Measurements from ENCODE around the gene TIMP1.

TIMP1 gene

GRCh38 chrX:47621851-47622250 is 39.6 kb downstream of the TIMP1 start:
- no peak overlapping the region for H3K4me3 ChIP-seq (ENCODE audit: extremely low read depth, insufficient read depth, low read length, poor library complexity, severe bottlenecking)
- no peak overlapping the region for H3K27ac ChIP-seq (ENCODE audit: low read depth, low read length, severe bottlenecking)
- H3K9me3 ChIP-seq (ENCODE audit: control insufficient read depth, low read length): no peaks in the 10 kb centered on the region
- 92% methylated on average over 3 of the region's 6 CpGs; no CpG with 5 or more reads in 1 of the 2 experiments for WGBS, 2 experiments (ENCODE audit: insufficient coverage in 2 of 2)
- H3K4me1 ChIP-seq (ENCODE audit: control insufficient read depth, insufficient read depth, low read length, poor library complexity, severe bottlenecking): no peaks in the 10 kb centered on the region
- H3K36me3 ChIP-seq (ENCODE audit: control insufficient read depth, insufficient read depth, low read length): no peaks in the 10 kb centered on the region

DNA sequence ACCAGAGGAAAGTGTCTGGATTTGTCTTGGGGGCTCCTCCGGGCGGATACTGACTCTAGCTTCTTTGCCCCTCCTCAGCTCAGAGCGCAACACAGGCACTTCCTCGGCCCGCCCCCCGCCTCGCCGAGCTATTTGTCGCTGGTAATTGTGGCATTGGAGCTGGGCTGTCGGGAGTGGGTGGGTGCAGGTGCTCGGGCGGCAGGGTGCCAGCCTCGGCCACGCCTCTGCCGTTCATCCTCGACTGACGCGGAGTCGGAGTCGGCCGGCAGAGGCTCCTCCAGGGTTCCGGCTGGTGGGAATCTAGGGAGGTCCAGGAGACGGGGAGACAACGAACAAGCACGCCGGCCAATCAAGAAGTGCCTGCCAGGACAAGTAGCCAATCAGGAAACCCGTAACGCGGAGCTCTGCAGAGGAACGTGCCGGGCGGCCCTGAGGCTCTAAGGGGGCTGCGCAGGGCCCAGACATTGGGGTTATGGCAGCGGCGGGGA is 41.3 kb downstream of the TIMP1 start:
- Histone ChIP-seq H3K4me3 (ENCODE audit: extremely low read depth, insufficient read depth, low read length, poor library complexity, severe bottlenecking) (peak overlapping the region; percentile 31), H3K4me1 (ENCODE audit: control insufficient read depth, insufficient read depth, low read length, poor library complexity, severe bottlenecking) (no peaks in the 10 kb centered on the region)
- 0 to 1% methylated on average over 9 to 14 of the region's 35 CpGs for WGBS, 2 experiments (ENCODE audit: insufficient coverage in 2 of 2)

DNA sequence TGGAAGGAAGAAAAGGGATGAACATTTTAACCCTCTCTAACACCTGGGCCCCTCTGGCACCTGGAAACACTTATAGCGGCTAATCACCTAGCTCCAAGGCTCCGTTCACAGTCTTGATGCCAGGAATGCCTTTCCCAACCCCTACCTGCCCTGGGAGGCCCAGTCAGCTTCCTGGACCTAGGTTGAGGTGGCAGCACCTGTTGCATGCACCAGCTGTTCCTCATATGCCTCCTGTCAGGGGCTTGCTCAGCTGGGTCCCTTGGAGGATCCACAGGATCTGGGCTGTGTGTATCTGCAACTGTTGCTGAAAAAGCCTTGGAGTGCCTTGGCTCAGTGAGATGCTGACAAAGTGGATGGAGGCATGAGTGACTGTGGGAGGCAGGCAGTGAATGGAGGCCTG is 43.1 kb downstream of the TIMP1 start:
- no peaks in the 10 kb centered on the region for H3K9me3 ChIP-seq (ENCODE audit: control insufficient read depth, low read length)
- H3K36me3 ChIP-seq (ENCODE audit: control insufficient read depth, insufficient read depth, low read length): no peaks in the 10 kb centered on the region
- no peaks in the 10 kb centered on the region for H3K4me1 ChIP-seq (ENCODE audit: control insufficient read depth, insufficient read depth, low read length, poor library complexity, severe bottlenecking)
- H3K4me3 ChIP-seq (ENCODE audit: extremely low read depth, insufficient read depth, low read length, poor library complexity, severe bottlenecking): no peak overlapping the region
- H3K27ac ChIP-seq (ENCODE audit: low read depth, low read length, severe bottlenecking): no peak overlapping the region
- WGBS, 2 experiments (ENCODE audit: insufficient coverage in 2 of 2): 86% methylated on average over 2 of the region's 2 CpGs; no CpG with 5 or more reads in 1 of the 2 experiments

More for the DNA sequence above, 41.3 kb downstream of the TIMP1 start:
- Histone ChIP-seq H3K36me3 (ENCODE audit: control insufficient read depth, insufficient read depth, low read length) (no peaks in the 10 kb centered on the region), H3K27ac (ENCODE audit: low read depth, low read length, severe bottlenecking) (no peak overlapping the region), H3K9me3 (ENCODE audit: control insufficient read depth, low read length) (no peaks in the 10 kb centered on the region)

GRCh38 chrX:47628982-47629381 is 46.7 kb downstream of the TIMP1 start:
- Histone ChIP-seq H3K4me1 (ENCODE audit: control insufficient read depth, insufficient read depth, low read length, poor library complexity, severe bottlenecking) (no peaks in the 10 kb centered on the region), H3K27ac (ENCODE audit: low read depth, low read length, severe bottlenecking) (no peak overlapping the region), H3K36me3 (ENCODE audit: control insufficient read depth, insufficient read depth, low read length) (no peaks in the 10 kb centered on the region), H3K4me3 (ENCODE audit: extremely low read depth, insufficient read depth, low read length, poor library complexity, severe bottlenecking) (no peak overlapping the region), H3K9me3 (ENCODE audit: control insufficient read depth, low read length) (no peaks in the 10 kb centered on the region)
- no CpG with 5 or more reads among the region's 1 CpG for WGBS, 2 experiments (ENCODE audit: insufficient coverage in 2 of 2)

DNA sequence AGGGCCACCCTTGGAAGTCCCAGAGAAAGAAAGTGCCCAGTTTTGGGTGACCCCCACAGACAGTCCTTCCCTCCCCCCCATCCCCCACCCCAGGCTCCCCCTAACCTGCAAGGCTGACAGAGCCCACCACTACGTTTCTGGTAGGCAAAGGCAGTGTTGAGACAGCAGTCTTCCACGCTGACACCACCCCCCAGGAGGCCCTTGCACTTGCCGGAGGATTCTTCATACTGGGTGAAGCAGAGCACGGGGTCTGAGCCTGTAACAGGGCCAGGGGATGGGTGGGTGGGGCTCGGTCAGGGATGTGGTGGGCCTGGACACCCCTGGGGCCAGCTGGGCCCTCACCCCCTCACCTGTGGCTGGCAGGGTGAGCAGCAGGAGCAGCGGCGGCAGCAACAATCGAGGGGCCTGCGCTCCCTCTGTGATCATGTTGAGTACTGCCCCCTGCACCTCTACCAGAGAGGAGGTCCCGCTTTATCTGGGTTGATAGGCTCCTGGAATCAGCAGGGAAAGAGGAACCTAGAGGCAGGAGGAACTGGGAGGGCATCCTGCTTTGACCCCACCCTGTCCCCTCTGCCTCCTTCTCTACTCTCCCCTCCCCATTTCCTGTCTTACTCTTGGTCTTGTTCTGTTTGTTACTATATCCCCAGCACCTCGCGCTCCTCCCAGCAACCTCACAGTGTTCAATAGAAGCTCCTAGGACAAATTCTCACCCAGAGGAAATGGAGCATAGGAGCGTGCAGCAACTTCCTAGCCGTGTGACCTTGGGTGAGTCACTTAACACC is 47.4 kb downstream of the TIMP1 start, which contains the start of gene CFP:
Gene CFP, minus strand, starts transcription at position 512 of the 782 bp plus-strand sequence. Its CDS starts 86 bp downstream, at position 426.
- Histone ChIP-seq H3K27ac (ENCODE audit: low read depth, low read length, severe bottlenecking) (no peak within 1 kb of the TSS), H3K4me1 (ENCODE audit: control insufficient read depth, insufficient read depth, low read length, poor library complexity, severe bottlenecking) (no peaks in the 10 kb centered on the region), H3K4me3 (ENCODE audit: extremely low read depth, insufficient read depth, low read length, poor library complexity, severe bottlenecking) (no peak within 1 kb of the TSS), H3K9me3 (ENCODE audit: control insufficient read depth, low read length) (no peaks in the 10 kb centered on the region), H3K36me3 (ENCODE audit: control insufficient read depth, insufficient read depth, low read length) (no peaks in the 10 kb centered on the region)
- 70 to 71% methylated on average over 2 of the region's 14 CpGs for WGBS, 2 experiments (ENCODE audit: insufficient coverage in 2 of 2)

- Histone ChIP-seq H3K9me3 (ENCODE audit: control insufficient read depth, low read length) (no peaks in the 10 kb centered on the region), H3K27ac (ENCODE audit: low read depth, low read length, severe bottlenecking) (no peak overlapping the region), H3K36me3 (ENCODE audit: control insufficient read depth, insufficient read depth, low read length) (peaks cover 6% of the 10 kb centered on the region), H3K4me3 (ENCODE audit: extremely low read depth, insufficient read depth, low read length, poor library complexity, severe bottlenecking) (no peak overlapping the region), H3K4me1 (ENCODE audit: control insufficient read depth, insufficient read depth, low read length, poor library complexity, severe bottlenecking) (no peaks in the 10 kb centered on the region)
- WGBS, 2 experiments (ENCODE audit: insufficient coverage in 2 of 2): 73 to 91% methylated on average over 2 to 4 of the region's 5 CpGs
These were observed 49.4 kb downstream of the TIMP1 start for GRCh38 chrX:47631676-47632075.

GRCh38 chrX:47632666-47633065 is 50.4 kb downstream of the TIMP1 start:
- no peak overlapping the region for H3K4me3 ChIP-seq (ENCODE audit: extremely low read depth, insufficient read depth, low read length, poor library complexity, severe bottlenecking)
- H3K27ac ChIP-seq (ENCODE audit: low read depth, low read length, severe bottlenecking): no peak overlapping the region
- H3K4me1 ChIP-seq (ENCODE audit: control insufficient read depth, insufficient read depth, low read length, poor library complexity, severe bottlenecking): no peaks in the 10 kb centered on the region
- H3K9me3 ChIP-seq (ENCODE audit: control insufficient read depth, low read length): no peaks in the 10 kb centered on the region
- peaks cover 14% of the 10 kb centered on the region for H3K36me3 ChIP-seq (ENCODE audit: control insufficient read depth, insufficient read depth, low read length)
- 50% methylated on average over 2 of the region's 4 CpGs; no CpG with 5 or more reads in 1 of the 2 experiments for WGBS, 2 experiments (ENCODE audit: insufficient coverage in 2 of 2)

GRCh38 chrX:47633689-47634590 is 51.7 kb downstream of the TIMP1 start:
- Histone ChIP-seq H3K36me3 (ENCODE audit: control insufficient read depth, insufficient read depth, low read length) (peaks cover 26% of the 10 kb centered on the region), H3K27ac (ENCODE audit: low read depth, low read length, severe bottlenecking) (no peak overlapping the region), H3K9me3 (ENCODE audit: control insufficient read depth, low read length) (no peaks in the 10 kb centered on the region), H3K4me3 (ENCODE audit: extremely low read depth, insufficient read depth, low read length, poor library complexity, severe bottlenecking) (no peak overlapping the region), H3K4me1 (ENCODE audit: control insufficient read depth, insufficient read depth, low read length, poor library complexity, severe bottlenecking) (no peaks in the 10 kb centered on the region)
- WGBS, 2 experiments (ENCODE audit: insufficient coverage in 2 of 2): 84 to 87% methylated on average over 9 to 14 of the region's 14 CpGs

DNA sequence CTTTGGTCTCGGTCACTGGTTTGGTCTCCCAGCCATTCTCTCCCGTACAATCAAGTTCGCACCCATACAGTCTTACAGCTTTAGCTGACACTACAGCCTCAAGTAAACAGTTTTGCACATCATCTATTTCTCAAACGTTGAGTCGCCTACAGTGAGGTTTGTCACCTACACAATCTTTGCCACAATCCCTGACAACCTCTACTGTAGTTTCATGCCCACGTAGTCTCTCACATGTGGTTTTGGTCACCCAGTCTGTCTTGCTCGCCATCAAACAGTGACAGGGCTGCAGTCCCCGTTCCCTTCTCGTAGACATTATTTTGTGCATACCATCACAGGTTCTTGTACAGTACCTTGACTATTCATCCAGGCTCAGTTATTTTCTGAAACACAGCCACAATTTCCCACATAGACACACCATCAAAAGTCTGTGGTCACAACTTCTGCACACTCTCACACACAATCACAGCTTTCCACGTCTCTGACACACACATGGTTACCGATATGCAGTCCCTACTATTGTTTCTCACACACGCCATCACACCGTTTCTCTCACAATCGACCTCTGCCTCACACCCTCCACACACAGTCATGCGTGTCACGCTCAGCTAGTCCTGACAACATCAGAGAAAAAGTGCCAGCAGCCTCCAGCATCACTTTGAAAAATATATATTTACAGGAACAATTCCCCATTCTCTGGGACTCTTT is 52.8 kb downstream of the TIMP1 start:
- H3K36me3 ChIP-seq (ENCODE audit: control insufficient read depth, insufficient read depth, low read length): peaks cover 37% of the 10 kb centered on the region
- H3K9me3 ChIP-seq (ENCODE audit: control insufficient read depth, low read length): no peaks in the 10 kb centered on the region
- H3K4me1 ChIP-seq (ENCODE audit: control insufficient read depth, insufficient read depth, low read length, poor library complexity, severe bottlenecking): no peaks in the 10 kb centered on the region
- H3K4me3 ChIP-seq (ENCODE audit: extremely low read depth, insufficient read depth, low read length, poor library complexity, severe bottlenecking): no peak overlapping the region
- H3K27ac ChIP-seq (ENCODE audit: low read depth, low read length, severe bottlenecking): no peak overlapping the region
- WGBS, 2 experiments (ENCODE audit: insufficient coverage in 2 of 2): 92 to 98% methylated on average over 9 to 11 of the region's 16 CpGs
